PC-9 (cell line): ENCODE measurements around the gene RPA3.

Experiments
- CTCF ChIP-seq: fragments of 200-600 bp; sonication (generic); conservative IDR thresholded peaks from 2 replicates; pipeline ENCODE4 v1.6.1; 2017; ENCODE audit warnings: mixed run types, antibody characterized with exemption, mild to moderate bottlenecking, moderate library complexity
- EZH2 ChIP-seq: fragments of 200-600 bp; sonication (generic); IDR thresholded peaks from 2 replicates; pipeline ENCODE4 v1.8.0; 2017; ENCODE audit warnings: antibody characterized with exemption, low read depth

- TF ChIP-seq CTCF, result no peak
- TF ChIP-seq EZH2, result no peak
Observed at GRCh38 chr7:7682861-7683260, 35.5 kb downstream of the RPA3 start.
